Hepatic stellate cell (primary cell): ENCODE data around the gene SLC44A4.
A peak's percentile ranks its signal among the peaks of the same experiment; 100 is the strongest.
"Not testable (repeated sequence)": the region's sequence is repeated elsewhere in the genome, so short reads cannot be mapped to it uniquely, and the experiment has no call there.

Experiments used
- DNase-seq: peaks from one replicate; pipeline ENCODE4 v3.0.0; 2011; ENCODE audit warnings: low spot score

Gene SLC44A4

DNA sequence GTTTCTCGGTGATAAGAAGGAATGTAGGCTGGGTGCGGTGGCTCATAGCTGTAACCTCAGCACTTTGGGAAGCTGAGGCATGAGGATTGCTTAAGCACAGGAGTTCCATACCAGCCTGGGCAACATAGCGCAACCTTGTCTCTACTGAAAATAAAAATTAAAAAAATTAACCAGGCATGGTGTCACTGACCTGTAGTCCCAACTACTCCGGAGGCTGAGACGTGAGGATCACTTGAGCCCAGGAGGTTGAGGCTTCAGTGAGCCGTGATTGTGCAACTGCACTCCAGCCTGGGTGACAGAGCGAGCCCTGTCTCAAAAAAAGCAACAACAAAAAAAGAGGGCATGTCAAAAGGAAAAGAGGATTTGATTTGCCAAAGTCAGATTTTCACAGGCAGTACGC, 20.1 kb downstream of the SLC44A4 start:
- no peak for DNase-seq

DNA sequence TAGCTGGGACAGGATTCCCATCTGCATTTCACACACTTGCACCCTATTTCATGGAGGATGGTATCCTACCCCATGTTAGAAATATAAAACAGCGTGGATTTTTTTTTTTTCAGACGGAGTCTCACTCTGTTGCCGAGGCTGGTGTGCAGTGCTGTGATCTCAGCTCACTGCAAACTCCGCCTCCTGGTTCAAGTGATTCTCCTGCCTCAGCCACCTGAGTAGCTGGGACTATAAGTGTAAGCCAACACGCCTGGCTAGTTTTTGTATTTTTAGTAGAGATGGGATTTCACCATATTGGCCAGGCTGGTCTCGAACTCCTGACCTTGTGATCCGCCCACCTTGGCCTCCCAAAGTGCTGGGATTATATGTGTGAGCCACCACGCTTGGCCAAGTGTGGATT, 21.0 kb downstream of the SLC44A4 start:
- DNase-seq = not testable (repeated sequence)

DNA sequence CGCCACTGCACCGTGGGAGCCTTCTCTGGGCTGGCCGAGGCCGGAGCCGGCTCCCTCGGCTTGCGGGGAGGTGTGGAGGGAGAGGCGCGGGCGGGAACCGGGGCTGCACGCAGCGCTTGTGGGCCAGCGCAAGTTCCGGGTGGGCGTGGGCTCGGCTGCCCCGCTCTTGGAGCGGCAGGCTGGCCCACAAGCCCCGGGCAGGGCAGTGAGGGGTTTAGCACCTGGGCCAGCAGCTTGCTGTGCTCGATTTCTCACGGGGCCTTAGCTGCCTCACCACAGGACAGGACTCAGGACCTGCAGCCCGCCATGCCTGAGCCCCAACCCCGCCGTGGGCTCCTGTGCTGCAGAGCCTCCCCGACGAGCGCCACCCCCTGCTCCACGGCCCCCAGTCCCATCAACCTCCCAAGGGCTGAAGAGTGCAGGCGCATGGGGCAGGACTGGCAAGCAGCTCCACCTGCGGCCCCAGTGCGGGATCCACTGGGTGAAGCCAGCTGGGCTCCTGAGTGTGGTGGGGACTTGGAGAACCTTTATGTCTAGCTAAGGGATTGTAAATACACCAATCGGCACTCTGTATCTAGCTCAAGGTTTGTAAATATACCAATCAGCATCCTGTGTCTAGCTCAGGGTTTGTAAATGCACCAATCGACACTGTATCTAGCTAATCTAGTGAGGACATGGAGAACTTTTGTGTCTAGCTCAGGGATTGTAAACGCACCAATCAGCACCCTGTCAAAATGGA, 26.6 kb downstream of the SLC44A4 start:
- DNase-seq = not testable (repeated sequence)

- DNase-seq = no peak
Observed at GRCh38 chr6:31851485-31851832, 27.3 kb downstream of the SLC44A4 start.

DNA sequence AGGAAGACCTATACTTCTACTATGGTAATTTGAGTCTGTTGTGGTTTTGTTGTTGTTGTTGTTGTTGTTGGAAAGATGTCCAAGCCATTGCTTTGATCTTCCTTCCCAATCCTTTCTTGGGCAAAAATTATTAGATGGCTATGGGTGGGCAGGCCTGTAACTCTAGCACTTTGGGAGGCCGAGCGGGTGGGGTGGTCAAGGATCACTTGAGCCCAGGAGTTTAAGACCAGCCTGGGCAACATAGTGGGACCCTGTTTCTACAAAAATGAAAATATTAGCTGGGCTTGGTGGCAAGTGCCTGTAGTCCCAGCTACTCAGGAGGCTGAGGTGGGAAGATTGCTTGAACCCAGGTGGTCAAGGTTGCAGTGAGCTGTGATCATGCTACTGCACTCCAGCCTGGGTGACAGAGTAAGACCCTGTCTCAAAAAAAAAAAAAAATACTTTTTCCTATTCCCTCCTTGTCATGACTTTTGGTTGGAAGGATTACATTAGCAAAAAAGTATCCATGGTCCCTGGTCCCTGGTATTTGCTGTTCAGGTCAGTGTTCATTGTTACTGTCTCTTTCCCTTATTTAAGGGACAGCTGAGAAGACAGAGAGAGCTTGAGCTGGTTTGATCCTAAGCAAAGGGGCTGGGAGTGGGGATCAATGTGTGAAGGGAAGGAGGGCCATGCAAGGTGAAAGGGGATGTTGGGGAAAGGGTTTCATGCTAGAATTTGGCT, 27.9 kb downstream of the SLC44A4 start:
- no peak for DNase-seq

- DNase-seq = no peak
Observed at GRCh38 chr6:31847276-31847978, 31.4 kb downstream of the SLC44A4 start.

- DNase-seq = no peak
Observed at GRCh38 chr6:31844507-31844906, 34.3 kb downstream of the SLC44A4 start.

DNA sequence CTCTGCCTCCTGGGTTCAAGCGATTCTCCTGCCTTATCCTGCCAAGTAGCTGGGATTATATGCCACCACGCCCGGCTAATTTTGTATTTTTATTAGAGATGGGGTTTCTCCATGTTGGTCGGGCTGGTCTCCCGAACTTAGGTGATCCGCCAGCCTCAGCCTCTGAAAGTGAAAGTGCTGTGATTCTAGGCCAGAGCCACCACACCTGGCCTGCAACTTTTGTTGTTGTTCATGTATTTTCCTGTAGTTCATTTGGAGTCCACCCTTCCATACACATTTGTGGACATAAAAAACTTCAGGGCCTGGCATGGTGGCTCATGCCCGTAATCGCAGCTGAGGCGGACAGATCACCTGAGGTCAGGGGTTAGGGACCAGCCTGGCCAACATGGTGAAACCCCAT, 36.7 kb downstream of the SLC44A4 start:
- no peak for DNase-seq

GRCh38 chr6:31839779-31840126, 39.0 kb downstream of the SLC44A4 start:
- not testable (repeated sequence) for DNase-seq

DNA sequence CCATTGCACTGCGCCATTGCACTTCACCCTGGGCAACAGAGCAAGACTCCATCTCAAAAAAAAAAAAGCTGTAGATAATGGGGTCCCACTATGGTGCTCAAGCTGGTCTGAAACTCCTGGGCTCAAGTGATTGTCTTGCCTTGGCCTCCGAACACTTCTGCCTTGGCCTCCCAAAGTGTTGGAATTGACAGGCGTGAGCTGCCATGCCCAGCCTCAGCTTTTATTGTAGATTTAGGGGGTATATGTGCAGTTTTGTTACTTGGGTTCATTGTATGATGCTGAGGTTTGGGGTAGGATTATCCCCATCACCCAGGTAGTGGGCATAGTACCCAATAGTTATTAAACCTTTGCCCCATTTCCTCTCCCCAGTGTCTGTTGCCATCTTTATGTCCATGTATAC, 39.8 kb downstream of the SLC44A4 start:
- no peak for DNase-seq

- DNase-seq = not testable (repeated sequence)
Observed at GRCh38 chr6:31838114-31838553, 40.7 kb downstream of the SLC44A4 start.

DNA sequence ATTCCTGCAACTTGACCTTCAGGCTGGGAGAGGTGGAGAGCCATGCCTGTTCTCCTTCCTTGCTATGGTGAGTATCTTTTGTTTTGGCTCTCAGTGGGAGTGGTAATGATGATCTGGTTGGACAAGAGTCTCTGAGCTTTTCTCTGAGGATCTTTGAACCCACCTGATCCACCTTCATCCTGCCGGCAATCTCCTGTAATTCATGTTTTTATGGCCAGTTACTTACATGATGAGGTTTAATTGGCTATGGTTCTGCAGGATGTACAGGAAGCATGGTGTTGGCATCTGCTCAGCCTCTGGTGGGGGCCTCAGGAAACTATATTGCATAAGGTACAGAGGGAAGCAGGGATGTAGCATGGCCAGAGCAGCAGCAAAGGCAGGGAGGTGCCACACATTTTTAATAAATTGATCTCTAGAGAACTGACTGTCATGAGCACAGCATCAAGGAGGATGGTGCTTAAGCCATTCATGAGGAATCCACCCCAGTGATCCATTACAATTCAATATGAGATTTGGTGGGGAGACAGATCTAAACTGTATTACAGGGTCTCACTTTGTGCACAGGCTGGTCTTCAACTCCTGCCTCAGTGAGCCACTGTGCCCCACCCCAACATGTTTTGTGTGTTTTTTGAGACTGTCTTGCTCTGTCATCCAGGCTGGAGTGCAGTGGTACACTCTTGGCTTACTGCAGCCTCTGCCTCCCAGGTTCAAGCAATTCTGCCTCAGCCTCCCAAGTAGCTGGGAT, 41.3 kb downstream of the SLC44A4 start:
- DNase-seq = no peak

- DNase-seq = peak; percentile 53
Observed at GRCh38 chr6:31836474-31837368, 42.1 kb downstream of the SLC44A4 start.

- DNase-seq = no peak
Observed at GRCh38 chr6:31836047-31836473, 42.7 kb downstream of the SLC44A4 start.

GRCh38 chr6:31834367-31835250, 44.2 kb downstream of the SLC44A4 start:
- peak; percentile 93 for DNase-seq

DNA sequence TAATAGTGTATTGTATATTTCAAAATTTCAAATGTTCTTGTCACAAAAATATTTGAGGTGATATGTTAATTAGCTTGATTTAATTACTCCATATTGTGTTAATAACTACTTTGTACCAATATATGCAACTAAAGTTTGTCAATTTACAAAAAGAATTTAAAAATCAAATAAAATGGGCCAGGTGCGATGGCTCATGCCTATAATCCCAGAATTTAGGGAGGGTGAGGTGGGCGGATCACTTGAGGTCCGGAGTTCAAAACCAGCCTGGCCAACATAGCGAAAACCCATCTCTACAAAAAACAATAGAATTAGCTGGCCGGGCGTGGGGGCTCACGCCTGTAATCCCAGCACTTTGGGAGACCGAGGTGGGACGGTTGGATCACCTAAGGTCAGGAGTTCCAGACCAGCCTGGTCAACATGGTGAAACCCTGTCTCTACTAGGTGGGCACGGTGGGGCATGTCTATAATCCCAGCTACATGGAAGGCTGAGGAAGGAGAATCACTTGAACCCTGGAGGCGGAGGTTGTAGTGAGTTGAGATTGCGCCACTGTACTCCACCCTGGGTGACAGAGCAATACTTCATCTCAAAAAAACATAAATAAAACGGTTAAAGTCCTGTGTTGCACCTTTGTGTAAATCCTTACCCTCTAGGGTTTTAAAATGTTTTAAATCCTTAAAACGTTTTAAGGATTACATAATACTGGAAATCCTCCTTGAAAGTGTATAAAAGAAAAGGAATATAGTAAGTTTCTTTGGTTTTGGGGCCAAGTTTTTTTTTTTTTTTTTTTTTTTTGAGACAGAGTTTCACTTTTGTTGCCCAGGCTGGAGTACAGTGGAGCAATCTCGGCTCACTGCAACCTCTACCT, 47.2 kb downstream of the SLC44A4 start:
- DNase-seq = no peak

- no peak for DNase-seq
Observed at GRCh38 chr6:31830886-31831335, 47.9 kb downstream of the SLC44A4 start.

- peak; percentile 49 for DNase-seq
Observed at GRCh38 chr6:31829633-31830283, 49.0 kb downstream of the SLC44A4 start.
